HPDE6-E6E7 (cell line): ENCODE results near the gene FAM199X.

Experiments
- DNase-seq: peaks from one replicate; pipeline ENCODE4 v3.0.0; 2011; ENCODE audit warnings: missing footprints; ENCODE audit errors: extremely low spot score

FAM199X gene

GRCh38 chrX:104165894-104166734 lies at the start of gene FAM199X:
Gene FAM199X (plus strand): TSS chrX:104166453. CDS start chrX:104166786, 333 bp downstream.
- DNase-seq: peak; percentile 75

- no peak for DNase-seq
Observed at GRCh38 chrX:104117759-104118158, 48.5 kb upstream of the FAM199X start.

- no peak for DNase-seq
Observed at GRCh38 chrX:104118765-104119164, 47.5 kb upstream of the FAM199X start.

- DNase-seq: no peak
Observed at GRCh38 chrX:104122829-104123228, 43.4 kb upstream of the FAM199X start.

GRCh38 chrX:104126856-104127255 lies 39.4 kb upstream of the FAM199X start:
- DNase-seq: no peak

GRCh38 chrX:104130808-104131207 lies 35.4 kb upstream of the FAM199X start:
- no peak for DNase-seq

- DNase-seq: no peak
Observed at GRCh38 chrX:104134583-104135261, 31.5 kb upstream of the FAM199X start.

GRCh38 chrX:104135677-104136076 lies 30.6 kb upstream of the FAM199X start:
- DNase-seq: no peak

GRCh38 chrX:104136241-104137019 lies 29.8 kb upstream of the FAM199X start:
- peak; percentile 67 for DNase-seq

- no peak for DNase-seq
Observed at GRCh38 chrX:104137496-104137895, 28.8 kb upstream of the FAM199X start.

- no peak for DNase-seq
Observed at GRCh38 chrX:104141087-104141760, 25.0 kb upstream of the FAM199X start.

GRCh38 chrX:104151037-104151436 lies 15.2 kb upstream of the FAM199X start:
- DNase-seq: no peak

- DNase-seq: peak; percentile 50
Observed at GRCh38 chrX:104156630-104157529, 9.4 kb upstream of the FAM199X start, which contains the start of gene SLC25A53. Gene SLC25A53 (minus strand): TSS chrX:104157009. CDS start chrX:104105257, 51,752 bp downstream.

- peak; percentile 4 for DNase-seq
Observed at GRCh38 chrX:104166735-104167436, 633 bp downstream of the FAM199X start.

- DNase-seq: no peak
Observed at GRCh38 chrX:104168127-104168526, 1.9 kb downstream of the FAM199X start.

GRCh38 chrX:104172121-104172520 lies 5.9 kb downstream of the FAM199X start:
- DNase-seq: no peak

GRCh38 chrX:104172788-104173187 lies 6.5 kb downstream of the FAM199X start:
- DNase-seq: no peak

GRCh38 chrX:104173841-104174240 lies 7.6 kb downstream of the FAM199X start:
- DNase-seq: no peak

GRCh38 chrX:104183685-104184084 lies 17.4 kb downstream of the FAM199X start:
- DNase-seq: no peak

GRCh38 chrX:104187931-104188330 lies 21.7 kb downstream of the FAM199X start:
- DNase-seq: no peak
